Measurements from ENCODE around the gene BCL2.

BCL2 gene

GRCh38 chr18:63198868-63199742 is 120.5 kb downstream of the BCL2 start:
- no peak overlapping the region for H3K4me3 ChIP-seq (ENCODE audit: low read depth, low read length)
- DNase-seq (ENCODE audit: low read depth) = no peak
- in situ Hi-C loops (cut with HindIII; ENCODE audit: low sequenced_read_pairs) = no loop called here
- TF ChIP-seq, protein P1, sequence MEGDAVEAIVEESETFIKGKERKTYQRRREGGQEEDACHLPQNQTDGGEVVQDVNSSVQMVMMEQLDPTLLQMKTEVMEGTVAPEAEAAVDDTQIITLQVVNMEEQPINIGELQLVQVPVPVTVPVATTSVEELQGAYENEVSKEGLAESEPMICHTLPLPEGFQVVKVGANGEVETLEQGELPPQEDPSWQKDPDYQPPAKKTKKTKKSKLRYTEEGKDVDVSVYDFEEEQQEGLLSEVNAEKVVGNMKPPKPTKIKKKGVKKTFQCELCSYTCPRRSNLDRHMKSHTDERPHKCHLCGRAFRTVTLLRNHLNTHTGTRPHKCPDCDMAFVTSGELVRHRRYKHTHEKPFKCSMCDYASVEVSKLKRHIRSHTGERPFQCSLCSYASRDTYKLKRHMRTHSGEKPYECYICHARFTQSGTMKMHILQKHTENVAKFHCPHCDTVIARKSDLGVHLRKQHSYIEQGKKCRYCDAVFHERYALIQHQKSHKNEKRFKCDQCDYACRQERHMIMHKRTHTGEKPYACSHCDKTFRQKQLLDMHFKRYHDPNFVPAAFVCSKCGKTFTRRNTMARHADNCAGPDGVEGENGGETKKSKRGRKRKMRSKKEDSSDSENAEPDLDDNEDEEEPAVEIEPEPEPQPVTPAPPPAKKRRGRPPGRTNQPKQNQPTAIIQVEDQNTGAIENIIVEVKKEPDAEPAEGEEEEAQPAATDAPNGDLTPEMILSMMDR (IDR thresholded peaks at IDR 0.05; ENCODE audit: low read depth, low read length, missing control alignments) = no peak

- no peak for DNase-seq (ENCODE audit: low read depth)
- TF ChIP-seq, protein P1 (IDR thresholded peaks at IDR 0.05; ENCODE audit: low read depth, low read length, missing control alignments) = no peak
- H3K4me3 ChIP-seq (ENCODE audit: low read depth, low read length) = no peak overlapping the region
- in situ Hi-C loops (cut with HindIII; ENCODE audit: low sequenced_read_pairs) = no loop called here
Measured at GRCh38 chr18:63198098-63198760, 121.3 kb downstream of the BCL2 start.

GRCh38 chr18:63197246-63197869 is 122.2 kb downstream of the BCL2 start:
- TF ChIP-seq, protein P1 (IDR thresholded peaks at IDR 0.05; ENCODE audit: low read depth, low read length, missing control alignments) = no peak
- no peak overlapping the region for H3K4me3 ChIP-seq (ENCODE audit: low read depth, low read length)
- in situ Hi-C loops (cut with HindIII; ENCODE audit: low sequenced_read_pairs) = no loop called here
- DNase-seq (ENCODE audit: low read depth) = no peak

DNA sequence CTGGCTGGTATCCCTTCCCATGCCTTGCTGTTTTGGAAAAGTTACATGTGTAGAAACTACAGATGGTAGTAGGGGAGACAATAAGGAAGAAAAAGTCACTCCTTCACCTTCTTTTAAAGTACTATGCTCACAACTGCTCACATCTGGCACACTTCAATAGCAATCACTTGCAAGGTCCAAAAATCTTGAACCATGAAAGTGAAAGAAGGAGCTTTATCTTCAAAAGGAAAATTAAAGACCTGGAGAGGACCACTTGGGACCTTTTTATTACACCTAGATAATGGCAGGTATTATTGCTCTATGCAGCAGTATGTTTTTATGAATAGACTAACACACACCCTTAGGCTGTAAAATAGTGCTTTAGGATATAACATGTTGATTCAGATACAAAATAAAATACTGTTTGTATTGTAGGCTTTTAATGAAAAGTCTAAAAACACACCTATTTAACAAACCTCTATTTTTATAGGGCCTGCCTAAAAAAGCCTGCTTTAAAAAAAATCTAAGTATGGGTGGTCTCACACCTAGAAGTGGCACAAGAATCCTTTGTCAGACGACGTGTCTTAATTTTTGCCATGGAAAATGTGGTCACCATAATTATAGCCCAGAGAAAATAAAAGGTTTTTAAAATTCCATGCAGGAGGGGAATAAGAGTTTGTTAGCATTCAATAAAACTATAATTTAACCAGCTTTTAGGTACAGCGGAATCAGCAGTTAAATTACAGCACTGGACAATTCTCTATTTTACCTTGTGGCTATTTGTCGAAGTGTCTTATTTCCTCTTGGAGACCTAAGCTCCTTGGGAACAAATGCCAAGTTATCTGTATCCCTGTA is 124.0 kb downstream of the BCL2 start:
- TF ChIP-seq, protein P1 (IDR thresholded peaks at IDR 0.05; ENCODE audit: low read depth, low read length, missing control alignments) = no peak
- H3K4me3 ChIP-seq (ENCODE audit: low read depth, low read length) = no peak overlapping the region
- in situ Hi-C loops (cut with HindIII; ENCODE audit: low sequenced_read_pairs) = no loop called here
- DNase-seq (ENCODE audit: low read depth) = no peak

DNA sequence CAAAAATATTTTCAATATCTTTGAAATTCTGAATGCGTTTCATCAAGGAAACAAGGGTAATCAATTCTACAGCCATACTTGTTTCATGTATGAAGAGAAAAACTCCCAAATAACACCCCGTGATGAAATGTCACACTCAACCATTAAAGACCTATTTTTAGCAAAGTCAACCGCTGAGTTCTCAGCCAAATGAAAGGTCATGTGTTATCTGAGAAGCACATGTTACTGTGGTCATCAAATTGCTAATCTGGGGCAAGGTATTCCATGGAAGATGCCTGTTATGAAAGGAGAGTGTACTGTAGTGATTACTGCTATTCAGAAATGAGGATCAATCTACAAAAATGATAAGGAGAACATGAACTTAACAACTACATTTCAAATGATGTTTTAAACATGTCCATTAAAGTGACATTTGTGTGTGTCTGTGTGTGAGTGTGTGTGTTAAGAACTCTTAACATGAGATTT is 126.7 kb downstream of the BCL2 start:
- no peak for DNase-seq (ENCODE audit: low read depth)
- TF ChIP-seq, protein P1 (IDR thresholded peaks at IDR 0.05; ENCODE audit: low read depth, low read length, missing control alignments) = no peak
- H3K4me3 ChIP-seq (ENCODE audit: low read depth, low read length) = no peak overlapping the region
- in situ Hi-C loops (cut with HindIII; ENCODE audit: low sequenced_read_pairs) = no loop called here

Data from astrocyte of the cerebellum (primary cell).